Omental fat pad (tissue), 4 donors: ENCODE data around the gene KIF25. TPM values are rescaled to one million over a fixed set of nuclear protein-coding genes. Genes with fewer than 3 reads are reported as not detected.

Experiments used
- ATAC-seq: fragments of 150-250 bp; one replicate; pipeline ENCODE4 v1.9.1; 2016; ENCODE audit warnings: mild to moderate bottlenecking, moderate library complexity; ENCODE audit not compliant: low FRiP score
- DNase-seq: peaks from one replicate; pipeline ENCODE4 v3.0.0-alpha.2; 2019; ENCODE audit warnings: low spot score
- total RNA-seq, 4 donors: library from RNA; depleted of rRNA; stranded (reverse); fragments of >200 nt; gene quantifications; one replicate each; pipeline ENCODE4 v1.1.0, GENCODE V29; 2016
- TF ChIP-seq, protein P1 (sequence below), 3 donors: fragments of 450-650 bp; IDR thresholded peaks; one replicate each; pipeline ENCODE4 v1.5.1; 2016 to 2017; ENCODE audit warnings: antibody characterized with exemption in 3 of 3, mild to moderate bottlenecking in 3 of 3, moderate library complexity in 2 of 3

Gene KIF25
- total RNA-seq, 4 donors from 2014 or later = 0.38 to 0.60 TPM; not detected in 2

GRCh38 chr6:168093634-168094033 is 96.2 kb downstream of the KIF25 start:
- no peak for ATAC-seq
- TF ChIP-seq, protein P1, sequence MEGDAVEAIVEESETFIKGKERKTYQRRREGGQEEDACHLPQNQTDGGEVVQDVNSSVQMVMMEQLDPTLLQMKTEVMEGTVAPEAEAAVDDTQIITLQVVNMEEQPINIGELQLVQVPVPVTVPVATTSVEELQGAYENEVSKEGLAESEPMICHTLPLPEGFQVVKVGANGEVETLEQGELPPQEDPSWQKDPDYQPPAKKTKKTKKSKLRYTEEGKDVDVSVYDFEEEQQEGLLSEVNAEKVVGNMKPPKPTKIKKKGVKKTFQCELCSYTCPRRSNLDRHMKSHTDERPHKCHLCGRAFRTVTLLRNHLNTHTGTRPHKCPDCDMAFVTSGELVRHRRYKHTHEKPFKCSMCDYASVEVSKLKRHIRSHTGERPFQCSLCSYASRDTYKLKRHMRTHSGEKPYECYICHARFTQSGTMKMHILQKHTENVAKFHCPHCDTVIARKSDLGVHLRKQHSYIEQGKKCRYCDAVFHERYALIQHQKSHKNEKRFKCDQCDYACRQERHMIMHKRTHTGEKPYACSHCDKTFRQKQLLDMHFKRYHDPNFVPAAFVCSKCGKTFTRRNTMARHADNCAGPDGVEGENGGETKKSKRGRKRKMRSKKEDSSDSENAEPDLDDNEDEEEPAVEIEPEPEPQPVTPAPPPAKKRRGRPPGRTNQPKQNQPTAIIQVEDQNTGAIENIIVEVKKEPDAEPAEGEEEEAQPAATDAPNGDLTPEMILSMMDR (IDR thresholded peaks at IDR 0.05) = no peak
- DNase-seq = no peak

Other genes starting within 250 kb of the KIF25 start
- gene AFDN, start 170.8 kb upstream of the KIF25 start, total RNA-seq = 100 to 1,000 TPM; 114 to 166 (median 125) TPM
- 1 to 10 TPM in 2 of 4 donors, under 1 TPM in 2; 0.79 to 4.8 (median 1.7) TPM for gene FRMD1, start 81.5 kb downstream of the KIF25 start, total RNA-seq